CMK (cell line): ENCODE results near the gene MT1E.
"Not testable (repeated sequence)": the region's sequence is repeated elsewhere in the genome, so short reads cannot be mapped to it uniquely, and the experiment has no call there.

Experiments used
- DNase-seq: peaks from one replicate; pipeline ENCODE4 v3.0.0-alpha.2; 2010; ENCODE audit warnings: low read depth

The MT1E gene

GRCh38 chr16:56647641-56648431 lies 22.3 kb downstream of the MT1E start:
- DNase-seq, result no peak

- DNase-seq, result no peak
These were observed 23.7 kb downstream of the MT1E start for GRCh38 chr16:56649271-56649670.

- DNase-seq, result no peak
These were observed 24.2 kb downstream of the MT1E start for GRCh38 chr16:56649820-56650219.

- no peak for DNase-seq
These were observed 26.0 kb downstream of the MT1E start, which contains the start of gene MT1B for GRCh38 chr16:56651586-56651985. MT1B (plus strand) TSS chr16:56651886; CDS start chr16:56651954, 68 bp downstream.

- no peak for DNase-seq
These were observed 27.0 kb downstream of the MT1E start for GRCh38 chr16:56652600-56652999.

GRCh38 chr16:56653218-56653617 lies 27.6 kb downstream of the MT1E start:
- no peak for DNase-seq

- DNase-seq, result no peak
These were observed 32.2 kb downstream of the MT1E start, which contains the start of gene MT1F for GRCh38 chr16:56657555-56658326. MT1F (plus strand) TSS chr16:56657959; CDS start chr16:56658059, 100 bp downstream.

GRCh38 chr16:56658327-56658875 lies 32.8 kb downstream of the MT1E start:
- no peak for DNase-seq

GRCh38 chr16:56662357-56663354 lies 37.1 kb downstream of the MT1E start:
- no peak for DNase-seq

- DNase-seq, result no peak
These were observed 38.9 kb downstream of the MT1E start for GRCh38 chr16:56664506-56664905.

GRCh38 chr16:56665286-56666261 lies 40.0 kb downstream of the MT1E start:
- DNase-seq, result not testable (repeated sequence)

- DNase-seq, result no peak
These were observed 42.3 kb downstream of the MT1E start, which contains the start of gene MT1G for GRCh38 chr16:56667581-56668571. MT1G (minus strand) TSS chr16:56668065; CDS start chr16:56667993, 72 bp downstream.

GRCh38 chr16:56669005-56669839 lies 43.6 kb downstream of the MT1E start, which contains the start of gene MT1H:
MT1H (plus strand) TSS chr16:56669814; CDS start chr16:56669885, 71 bp downstream.
- DNase-seq, result no peak

- DNase-seq, result no peak
These were observed 44.4 kb downstream of the MT1E start for GRCh38 chr16:56669840-56670619.

GRCh38 chr16:56670620-56670934 lies 45.0 kb downstream of the MT1E start:
- no peak for DNase-seq

GRCh38 chr16:56671691-56672090 lies 46.1 kb downstream of the MT1E start:
- DNase-seq, result not testable (repeated sequence)

GRCh38 chr16:56672171-56672570 lies 46.6 kb downstream of the MT1E start:
- not testable (repeated sequence) for DNase-seq
